DMS114 treated with DMSO at 0.1 percent for 48 hours (cell line): ENCODE measurements around the gene ABCC12.
"Not testable (repeated sequence)": the region's sequence is repeated elsewhere in the genome, so short reads cannot be mapped to it uniquely, and the experiment has no call there.

Experiments
- DNase-seq: peaks from one replicate; lab custom pipeline; 2025; ENCODE audit not compliant: unreplicated experiment; lab: John Stamatoyannopoulos, UW

Gene ABCC12

GRCh38 chr16:48155926-48156789 is at the start of gene ABCC12:
TSS of gene ABCC12 (minus strand) at chr16:48155993. CDS start at chr16:48146424, 9,569 bp downstream.
- no peak for DNase-seq

DNA sequence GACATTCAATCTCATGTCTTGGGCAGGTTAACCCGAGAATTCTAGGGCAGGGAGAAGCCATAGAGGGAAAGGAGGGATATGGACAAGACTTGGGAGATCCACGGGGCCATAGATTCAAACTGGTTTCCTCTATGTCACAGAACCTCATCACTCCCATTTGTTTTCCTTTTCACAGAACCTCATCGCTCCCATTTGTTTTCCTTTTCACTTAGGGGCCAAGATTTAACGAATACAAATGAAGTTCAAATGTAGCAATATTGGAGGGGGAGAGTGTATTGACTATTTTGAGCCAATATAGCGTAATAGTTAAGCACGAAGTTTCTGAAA is 49.0 kb upstream of the ABCC12 start:
- DNase-seq = no peak

DNA sequence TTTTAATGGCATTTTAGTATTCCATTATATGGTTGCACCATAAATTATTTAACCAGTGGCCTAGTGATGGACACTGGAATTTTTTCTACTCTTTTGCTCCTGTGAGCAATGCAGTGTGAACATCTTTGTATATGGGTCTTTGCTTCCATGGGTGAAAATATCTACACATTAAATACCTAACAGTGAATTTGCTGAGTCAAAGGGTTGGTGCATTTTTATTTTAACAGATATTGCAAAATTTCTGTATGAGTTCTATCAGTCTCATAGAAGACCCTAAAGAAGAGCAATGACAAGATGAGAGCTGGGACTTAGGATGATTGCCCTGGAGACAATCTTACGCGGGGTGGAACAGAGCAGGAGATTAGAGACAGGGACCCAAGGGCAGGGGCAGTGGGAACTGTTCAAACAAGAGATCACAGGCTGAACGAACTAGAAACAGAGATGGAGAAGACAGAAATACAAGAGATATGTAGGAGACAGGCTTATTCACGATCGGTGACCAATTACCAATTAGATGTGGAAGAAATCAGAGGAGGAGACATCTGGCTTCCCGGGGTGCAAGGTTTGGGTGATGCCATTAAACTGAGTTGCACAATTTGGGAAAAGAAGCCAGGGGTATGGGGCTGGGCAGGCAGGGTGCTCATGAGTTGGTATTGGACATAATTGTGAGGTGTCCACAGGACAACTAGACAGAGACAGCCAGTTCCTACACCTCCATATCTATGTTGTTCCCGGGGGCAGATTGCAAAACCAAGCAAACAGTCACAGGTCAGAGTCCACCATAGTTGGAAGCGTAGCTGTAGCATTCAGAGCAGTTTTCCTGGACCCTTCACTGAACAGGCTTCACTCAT is 48.4 kb upstream of the ABCC12 start:
- DNase-seq = no peak

DNA sequence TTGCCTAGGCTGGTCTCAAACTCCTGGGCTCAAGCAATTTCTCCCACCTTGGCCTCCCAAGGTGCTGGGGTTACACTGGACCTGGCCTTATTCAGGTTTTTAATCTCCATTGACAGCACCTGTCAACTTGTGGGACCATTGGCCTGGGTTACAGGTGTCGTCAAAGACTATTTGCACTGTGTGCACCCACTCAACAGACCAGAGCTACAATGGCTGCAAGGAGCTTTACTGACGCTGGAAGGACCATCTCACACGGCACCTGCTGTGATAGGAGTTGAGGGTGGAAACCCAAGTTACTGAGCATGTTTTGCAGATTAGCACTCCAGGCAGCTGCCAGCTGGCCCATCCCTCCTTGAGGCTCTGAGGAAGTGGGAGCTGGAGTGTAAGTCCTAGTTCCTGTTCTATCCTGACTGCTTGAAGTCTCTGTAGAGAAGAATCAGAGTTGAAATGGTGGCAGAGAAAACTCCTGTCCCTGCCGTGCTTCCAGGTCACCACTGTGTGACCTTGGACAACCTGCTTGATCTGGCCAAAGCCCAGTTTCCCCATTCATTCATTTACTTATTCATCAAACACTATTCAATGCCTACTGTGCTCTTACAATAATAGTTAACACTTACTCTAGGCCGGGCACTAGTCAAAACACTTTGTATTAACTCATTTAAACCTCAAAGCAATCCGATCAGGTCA is 45.9 kb upstream of the ABCC12 start:
- no peak for DNase-seq

- DNase-seq = peak; percentile 81
Observed at GRCh38 chr16:48197294-48197693, 41.5 kb upstream of the ABCC12 start.

DNA sequence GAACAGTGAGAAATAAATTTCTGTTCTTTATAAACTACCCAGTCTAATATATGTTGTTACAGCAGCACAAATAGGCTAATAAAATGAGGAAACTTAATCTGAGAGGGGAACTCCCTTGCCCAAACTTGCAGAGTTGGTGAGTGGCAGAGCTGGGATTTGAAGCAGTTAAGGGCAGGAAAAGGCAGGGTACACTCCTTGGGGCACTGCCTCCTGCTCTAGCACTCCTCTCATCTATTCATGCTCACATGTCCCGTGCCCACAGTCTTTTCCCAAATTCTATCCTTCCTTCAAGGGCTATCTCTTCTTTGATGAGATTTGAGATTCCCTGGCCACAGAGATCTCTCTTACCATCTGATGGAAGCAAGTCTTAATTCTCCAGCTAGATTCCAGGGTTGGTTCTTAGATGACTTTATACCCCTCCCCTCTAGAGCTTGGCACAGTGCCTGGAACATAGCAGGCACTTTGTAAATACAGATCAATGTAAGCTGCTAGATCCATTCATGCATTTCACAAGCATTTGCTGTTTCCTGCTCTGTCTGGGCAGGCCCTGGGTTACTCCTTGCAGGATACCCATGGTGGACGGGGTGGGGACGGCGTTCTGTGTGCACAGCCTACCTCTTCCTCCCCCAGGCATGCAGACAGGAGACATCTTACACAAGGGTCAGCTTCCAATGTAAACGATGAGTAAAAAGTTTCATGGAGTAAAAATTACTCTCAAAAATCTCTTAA is 39.2 kb upstream of the ABCC12 start:
- DNase-seq = no peak

DNA sequence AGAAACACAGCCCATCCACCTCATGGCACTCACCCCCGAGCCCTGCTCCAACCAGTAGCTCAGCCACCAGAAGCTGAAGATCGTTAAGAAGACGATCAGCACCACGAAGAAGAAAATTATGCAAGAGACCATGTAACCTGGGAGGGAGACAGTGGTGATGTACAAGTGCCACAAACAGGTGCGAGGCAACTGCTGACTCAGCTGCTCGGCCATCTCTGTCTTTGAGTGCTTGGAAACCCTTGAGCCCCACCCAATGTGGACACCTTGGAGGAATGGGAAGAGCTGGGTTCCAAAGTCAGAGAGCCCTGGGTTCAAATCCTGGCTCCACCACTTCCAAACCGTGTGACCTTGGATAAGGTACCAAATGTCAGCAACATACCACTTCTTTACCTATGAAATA is 38.1 kb upstream of the ABCC12 start:
- DNase-seq = no peak

- DNase-seq = no peak
Observed at GRCh38 chr16:48188449-48189102, 32.8 kb upstream of the ABCC12 start.

- DNase-seq = no peak
Observed at GRCh38 chr16:48187779-48188178, 32.0 kb upstream of the ABCC12 start.

- DNase-seq = no peak
Observed at GRCh38 chr16:48184681-48185080, 28.9 kb upstream of the ABCC12 start.

GRCh38 chr16:48182979-48183537 is 27.3 kb upstream of the ABCC12 start:
- DNase-seq = no peak

DNA sequence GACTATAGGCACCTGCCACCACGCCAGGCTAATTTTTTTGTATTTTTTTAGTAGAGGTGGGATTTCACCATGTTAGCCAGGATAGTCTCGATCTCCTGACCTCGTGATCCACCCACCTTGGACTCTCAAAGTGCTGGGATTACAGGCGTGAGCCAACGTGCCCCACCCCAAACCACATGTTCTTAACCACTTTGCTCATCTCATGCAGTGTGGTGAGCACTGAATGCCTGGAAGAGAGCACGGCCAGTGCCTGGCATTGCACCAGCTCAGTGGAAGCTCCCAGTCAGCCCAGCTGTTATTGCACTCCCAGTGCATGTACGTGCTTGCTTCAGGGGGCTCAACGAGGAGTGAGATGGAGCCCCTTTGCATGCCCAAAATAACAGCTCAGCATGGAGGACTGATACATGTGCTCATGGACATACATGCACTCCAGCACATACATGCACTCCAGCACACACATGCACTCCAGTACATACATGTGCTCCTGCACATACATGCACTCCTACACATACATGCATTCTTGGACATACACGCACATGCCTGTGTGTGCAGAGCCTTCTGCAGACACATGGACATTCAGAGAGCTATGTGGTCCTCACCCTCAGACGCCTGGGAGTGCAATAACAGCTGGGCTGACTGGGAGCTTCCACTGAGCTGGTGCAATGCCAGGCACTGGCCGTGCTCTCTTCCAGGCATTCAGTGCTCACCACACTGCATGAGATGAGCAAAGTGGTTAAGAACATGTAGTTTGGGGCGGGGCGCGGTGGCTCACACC is 26.1 kb upstream of the ABCC12 start:
- not testable (repeated sequence) for DNase-seq

DNA sequence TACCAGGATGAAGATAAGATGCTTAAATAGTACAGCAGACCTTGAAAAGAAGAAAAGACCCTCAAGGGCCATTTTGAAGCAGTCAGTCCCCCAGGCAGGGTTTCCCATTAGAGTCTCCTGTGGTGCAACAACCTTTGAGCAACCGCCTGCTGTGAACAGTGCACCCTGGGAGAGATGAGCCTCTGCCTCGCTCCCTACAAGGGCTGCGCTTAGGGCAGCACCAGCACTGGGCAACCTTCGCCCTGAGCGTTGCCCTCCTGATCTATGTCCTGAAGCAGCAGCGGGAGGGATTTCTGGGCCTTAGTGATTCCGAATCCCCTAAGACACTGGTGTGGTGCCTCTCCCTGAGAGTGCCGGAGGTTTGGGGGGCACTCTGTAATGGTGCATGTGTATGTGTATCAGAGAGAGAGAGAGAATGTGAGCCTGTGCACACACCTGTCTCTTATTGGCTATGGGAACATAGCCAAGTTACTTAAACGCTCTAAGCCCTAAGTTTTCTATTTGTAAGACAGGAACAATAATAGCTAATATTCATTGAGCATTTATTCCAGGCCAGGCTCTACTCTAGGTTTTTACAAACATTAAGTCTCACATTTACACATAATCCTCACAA is 25.2 kb upstream of the ABCC12 start:
- DNase-seq = no peak

DNA sequence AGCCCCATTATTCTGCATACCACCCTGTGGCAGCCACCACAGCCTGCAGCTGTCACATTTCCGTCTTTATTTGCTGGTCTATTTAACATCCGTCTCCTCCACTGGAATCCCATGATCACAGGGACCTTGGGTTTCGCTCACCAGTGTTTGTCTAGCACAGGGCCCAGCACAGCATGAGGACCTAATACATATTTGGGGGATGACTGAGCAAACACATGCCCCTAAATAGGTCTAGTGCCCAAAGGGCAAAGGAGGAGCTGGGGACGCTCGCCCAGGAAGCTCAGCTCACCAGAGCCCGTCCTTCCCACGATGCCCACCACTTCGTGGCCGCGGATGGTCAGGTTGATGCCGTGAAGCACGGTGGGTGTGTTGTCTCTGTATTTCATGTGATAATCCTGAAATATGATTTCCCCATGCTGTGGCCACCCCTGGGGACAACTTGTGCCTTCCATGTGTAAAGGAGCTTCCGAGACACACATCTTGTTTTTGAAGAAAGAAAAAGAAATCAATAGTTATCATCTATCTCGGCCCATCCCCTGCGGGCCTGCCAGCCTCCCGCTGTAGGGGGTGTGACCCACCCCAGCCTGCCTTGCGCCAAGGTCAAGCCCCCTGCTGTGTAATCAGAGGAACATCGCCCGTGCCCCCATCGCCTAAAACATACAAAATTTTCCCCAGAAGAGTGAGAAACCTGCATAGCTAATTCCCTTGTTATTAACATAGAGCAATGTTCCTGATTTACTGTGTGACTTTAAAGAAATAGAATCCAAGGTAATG is 21.0 kb upstream of the ABCC12 start:
- no peak for DNase-seq

- DNase-seq = no peak
Observed at GRCh38 chr16:48173889-48174288, 18.1 kb upstream of the ABCC12 start.

DNA sequence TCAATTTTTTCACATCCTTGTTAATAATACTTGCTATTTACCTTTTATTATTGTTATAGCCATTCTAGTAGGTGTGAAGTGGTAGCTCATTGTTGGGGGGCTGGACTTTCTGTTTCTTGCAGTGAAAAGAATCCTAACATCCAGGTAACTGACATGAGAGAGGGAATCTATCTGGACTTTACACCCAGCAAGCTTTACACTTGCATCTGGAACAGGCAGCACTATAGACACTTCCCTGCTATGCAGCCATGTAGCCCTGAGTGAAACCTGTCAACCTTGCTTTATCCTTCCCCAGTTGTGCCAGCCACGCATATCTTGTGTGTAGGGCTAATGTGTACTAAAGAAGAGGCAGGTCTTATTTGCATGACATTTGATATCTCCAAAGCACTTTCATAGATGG is 16.9 kb upstream of the ABCC12 start:
- DNase-seq = no peak

- no peak for DNase-seq
Observed at GRCh38 chr16:48169896-48170295, 14.1 kb upstream of the ABCC12 start.

- DNase-seq = no peak
Observed at GRCh38 chr16:48168075-48168474, 12.3 kb upstream of the ABCC12 start.
